Nephron progenitor cell (in vitro differentiated cells): ENCODE data around the gene SHC3.
A peak's percentile ranks its signal among the peaks of the same experiment; 100 is the strongest.

Experiments
- DNase-seq: peaks from one replicate; pipeline ENCODE4 v3.0.0; 2021
- H3K27ac Mint-ChIP-seq: 2 replicates; pipeline ENCODE4 v1.8.0; 2021; ENCODE audit warnings: mild to moderate bottlenecking, moderate library complexity, mixed read lengths
- H3K27me3 Mint-ChIP-seq: 2 replicates; pipeline ENCODE4 v1.8.0; 2021; ENCODE audit warnings: mild to moderate bottlenecking, low read depth, mixed read lengths; ENCODE audit not compliant: poor library complexity
- H3K36me3 Mint-ChIP-seq: 2 replicates; pipeline ENCODE4 v1.8.0; 2021; ENCODE audit warnings: low read depth, mixed read lengths
- H3K4me1 Mint-ChIP-seq: 2 replicates; pipeline ENCODE4 v1.8.0; 2021; ENCODE audit warnings: mixed read lengths
- H3K4me3 Mint-ChIP-seq: 2 replicates; pipeline ENCODE4 v1.8.0; 2021; ENCODE audit warnings: mild to moderate bottlenecking, moderate library complexity, mixed read lengths
- H3K9me3 Mint-ChIP-seq: 2 replicates; pipeline ENCODE4 v1.8.0; 2021; ENCODE audit warnings: mild to moderate bottlenecking, moderate library complexity, mixed read lengths
- TF ChIP-seq, protein P1 (sequence below): fragments of 200-600 bp; sonication (generic); IDR thresholded peaks from 2 replicates; pipeline ENCODE4 v1.5.0; 2021; ENCODE audit warnings: antibody characterized with exemption

The SHC3 gene

DNA sequence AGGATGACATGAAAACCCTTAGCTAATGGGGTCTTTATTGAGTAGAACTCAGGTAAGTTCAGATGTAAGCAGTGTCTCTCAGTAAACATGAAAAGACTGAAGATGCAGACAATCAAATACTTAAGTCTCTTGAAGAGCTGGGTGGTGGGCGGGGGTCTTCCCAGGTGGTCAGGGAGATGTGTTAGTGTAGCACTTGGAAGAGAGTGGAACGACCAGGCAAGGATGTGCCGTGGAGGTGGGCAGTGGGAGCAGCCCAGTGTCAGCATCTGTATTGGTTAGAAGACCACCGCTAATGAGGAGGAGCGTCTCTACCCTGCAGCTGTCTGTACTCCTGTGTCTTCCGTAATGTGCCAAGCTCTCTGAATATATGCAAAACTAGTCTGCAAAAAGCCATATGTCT lies 183.0 kb downstream of the SHC3 start:
- H3K9me3 Mint-ChIP-seq, result no peaks in the 10 kb centered on the region
- DNase-seq, result no peak
- H3K27me3 Mint-ChIP-seq, result peaks cover 3% of the 10 kb centered on the region
- H3K4me1 Mint-ChIP-seq, result peaks cover 80% of the 10 kb centered on the region
- H3K4me3 Mint-ChIP-seq, result peak overlapping the region; percentile 23
- TF ChIP-seq, protein P1, sequence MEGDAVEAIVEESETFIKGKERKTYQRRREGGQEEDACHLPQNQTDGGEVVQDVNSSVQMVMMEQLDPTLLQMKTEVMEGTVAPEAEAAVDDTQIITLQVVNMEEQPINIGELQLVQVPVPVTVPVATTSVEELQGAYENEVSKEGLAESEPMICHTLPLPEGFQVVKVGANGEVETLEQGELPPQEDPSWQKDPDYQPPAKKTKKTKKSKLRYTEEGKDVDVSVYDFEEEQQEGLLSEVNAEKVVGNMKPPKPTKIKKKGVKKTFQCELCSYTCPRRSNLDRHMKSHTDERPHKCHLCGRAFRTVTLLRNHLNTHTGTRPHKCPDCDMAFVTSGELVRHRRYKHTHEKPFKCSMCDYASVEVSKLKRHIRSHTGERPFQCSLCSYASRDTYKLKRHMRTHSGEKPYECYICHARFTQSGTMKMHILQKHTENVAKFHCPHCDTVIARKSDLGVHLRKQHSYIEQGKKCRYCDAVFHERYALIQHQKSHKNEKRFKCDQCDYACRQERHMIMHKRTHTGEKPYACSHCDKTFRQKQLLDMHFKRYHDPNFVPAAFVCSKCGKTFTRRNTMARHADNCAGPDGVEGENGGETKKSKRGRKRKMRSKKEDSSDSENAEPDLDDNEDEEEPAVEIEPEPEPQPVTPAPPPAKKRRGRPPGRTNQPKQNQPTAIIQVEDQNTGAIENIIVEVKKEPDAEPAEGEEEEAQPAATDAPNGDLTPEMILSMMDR, result no peak
- H3K27ac Mint-ChIP-seq, result no peak overlapping the region
- peaks cover 25% of the 10 kb centered on the region for H3K36me3 Mint-ChIP-seq

DNA sequence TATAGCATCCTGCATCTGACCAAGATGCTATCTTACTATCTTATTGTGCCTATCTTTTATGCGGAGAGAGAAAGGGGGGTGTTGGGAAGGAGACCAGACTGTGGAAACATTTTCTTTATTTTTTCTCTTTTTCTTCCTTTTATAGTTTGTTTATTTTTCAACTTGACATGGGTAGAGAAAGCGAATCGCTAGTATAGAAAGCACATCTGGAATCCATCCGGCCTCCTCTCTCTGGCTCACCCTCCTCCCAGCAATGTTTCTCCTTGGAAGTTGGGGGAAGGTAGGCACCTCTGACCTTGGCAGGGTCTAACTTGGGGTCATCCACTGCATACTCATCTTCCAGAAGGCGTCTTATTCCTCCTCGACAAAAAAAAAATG lies 183.4 kb downstream of the SHC3 start:
- TF ChIP-seq, protein P1, result no peak
- H3K4me3 Mint-ChIP-seq, result peak overlapping the region; percentile 23
- no peak for DNase-seq
- H3K27ac Mint-ChIP-seq, result no peak overlapping the region
- H3K9me3 Mint-ChIP-seq, result no peaks in the 10 kb centered on the region
- H3K27me3 Mint-ChIP-seq, result peaks cover 3% of the 10 kb centered on the region
- H3K36me3 Mint-ChIP-seq, result peaks cover 25% of the 10 kb centered on the region
- H3K4me1 Mint-ChIP-seq, result peaks cover 80% of the 10 kb centered on the region

DNA sequence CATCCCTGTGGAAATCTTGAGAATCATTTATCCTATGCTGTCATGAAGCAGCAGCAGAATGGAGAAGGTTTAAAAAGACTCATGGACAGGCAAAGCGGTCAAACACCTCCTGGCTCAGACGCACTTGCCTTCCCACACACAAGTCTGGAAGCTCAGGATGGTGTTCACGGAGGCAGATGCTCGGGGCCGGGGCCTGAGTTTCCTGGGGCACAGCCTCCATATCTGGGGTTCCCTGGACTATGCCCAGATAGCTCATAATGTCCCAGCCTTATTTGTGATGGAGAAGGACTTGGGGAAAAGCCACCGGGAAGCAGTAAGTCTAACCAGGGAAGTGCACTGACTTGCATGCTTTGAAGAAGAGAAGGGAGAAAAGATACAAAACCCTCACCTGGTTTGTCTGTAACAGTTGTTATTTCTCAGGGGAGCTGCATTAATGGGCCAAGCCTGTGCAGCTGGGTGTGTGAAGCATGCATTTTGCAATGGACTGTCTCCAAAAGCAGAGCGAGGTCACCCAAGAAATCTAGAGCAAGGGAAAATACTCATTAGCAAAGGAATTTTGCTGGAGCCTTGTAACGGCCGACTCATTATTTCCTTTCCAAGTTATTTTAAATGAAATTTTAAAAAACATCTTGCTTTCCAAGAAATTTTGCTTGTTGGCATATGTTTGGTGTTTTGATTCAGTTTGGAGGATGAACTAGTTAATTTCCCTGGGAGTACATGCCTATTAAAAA lies 184.0 kb downstream of the SHC3 start:
- Mint-ChIP-seq H3K9me3 (no peaks in the 10 kb centered on the region), H3K36me3 (peaks cover 25% of the 10 kb centered on the region), H3K4me1 (peaks cover 83% of the 10 kb centered on the region), H3K27ac (no peak overlapping the region), H3K4me3 (peak overlapping the region; percentile 97), H3K27me3 (peaks cover 3% of the 10 kb centered on the region)
- DNase-seq, result no peak
- TF ChIP-seq, protein P1, result no peak

DNA sequence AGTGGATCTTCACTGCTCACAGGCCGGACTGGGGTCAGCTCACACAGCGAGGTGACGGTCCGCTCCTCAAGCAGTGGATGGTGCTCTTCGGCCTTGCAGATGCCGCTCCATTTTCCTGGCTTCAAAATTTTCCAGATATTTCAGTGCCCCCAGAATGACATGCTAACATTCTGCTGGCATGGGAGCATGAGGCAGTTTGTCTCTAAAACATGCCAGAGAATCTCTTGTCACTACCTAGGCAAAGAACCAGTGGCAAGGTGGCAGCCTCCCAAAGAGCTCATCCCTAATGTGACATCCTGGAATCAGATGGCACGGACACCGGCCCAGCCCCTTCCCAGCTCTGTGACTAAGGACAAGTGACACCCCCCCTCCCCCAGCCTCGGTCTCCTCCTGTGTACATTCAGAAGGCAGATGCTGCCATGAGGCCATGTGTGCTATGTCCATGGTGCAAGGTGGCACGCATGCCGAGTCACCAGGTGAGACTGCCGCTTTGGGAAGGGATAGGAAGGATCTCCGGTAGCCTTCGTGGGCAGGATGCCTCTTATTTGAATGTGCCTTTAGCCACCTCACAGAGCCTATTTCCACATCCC lies 184.7 kb downstream of the SHC3 start:
- TF ChIP-seq, protein P1, result no peak
- H3K27ac Mint-ChIP-seq, result no peak overlapping the region
- H3K9me3 Mint-ChIP-seq, result no peaks in the 10 kb centered on the region
- peaks cover 3% of the 10 kb centered on the region for H3K27me3 Mint-ChIP-seq
- peak overlapping the region; percentile 97 for H3K4me3 Mint-ChIP-seq
- no peak for DNase-seq
- H3K4me1 Mint-ChIP-seq, result peaks cover 85% of the 10 kb centered on the region
- peaks cover 25% of the 10 kb centered on the region for H3K36me3 Mint-ChIP-seq

DNA sequence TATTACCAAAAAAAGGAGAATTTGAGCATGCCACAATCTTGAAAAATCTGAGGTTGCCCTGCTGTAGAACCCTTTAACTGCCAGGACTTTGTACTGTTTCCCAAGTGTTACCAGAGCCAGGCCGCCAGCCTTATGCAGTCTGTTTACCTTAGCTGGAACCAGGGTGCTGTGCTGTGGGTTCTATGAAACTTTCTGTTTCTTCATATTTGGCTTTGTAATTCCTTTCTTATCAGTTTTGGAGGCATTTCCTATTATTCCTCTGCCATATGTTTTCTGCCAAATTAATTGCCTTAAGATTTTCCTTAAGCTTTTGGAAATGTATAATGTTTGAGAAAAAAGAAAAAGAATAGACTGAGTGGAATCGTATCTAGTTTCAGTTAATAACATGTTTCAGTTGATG lies 185.3 kb downstream of the SHC3 start:
- Mint-ChIP-seq H3K4me3 (peak overlapping the region; percentile 97), H3K4me1 (peaks cover 85% of the 10 kb centered on the region), H3K27me3 (peaks cover 3% of the 10 kb centered on the region), H3K36me3 (peaks cover 21% of the 10 kb centered on the region), H3K9me3 (no peaks in the 10 kb centered on the region), H3K27ac (no peak overlapping the region)
- DNase-seq, result no peak
- TF ChIP-seq, protein P1, result no peak

DNA sequence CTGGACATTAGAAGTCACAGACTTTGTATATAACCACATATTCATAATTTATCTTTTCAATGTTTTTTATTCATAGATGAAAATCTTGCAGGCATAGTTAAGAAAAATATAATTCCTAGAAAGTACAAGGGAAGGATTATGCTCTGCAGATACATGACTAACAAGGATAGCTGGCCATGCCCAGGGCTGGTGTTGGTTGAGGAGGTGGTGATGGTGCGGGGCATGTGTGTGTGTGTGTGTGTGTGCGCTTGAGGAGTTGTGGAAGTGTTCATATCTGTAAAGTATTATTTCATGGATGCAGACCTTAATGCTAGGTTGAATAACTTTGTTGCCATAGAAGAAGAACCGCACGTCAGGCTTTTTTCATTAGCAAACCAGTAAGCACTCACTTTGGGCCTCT lies 186.1 kb downstream of the SHC3 start:
- Mint-ChIP-seq H3K27me3 (peaks cover 3% of the 10 kb centered on the region), H3K4me3 (peak overlapping the region; percentile 97), H3K27ac (no peak overlapping the region), H3K4me1 (peaks cover 83% of the 10 kb centered on the region), H3K36me3 (peaks cover 22% of the 10 kb centered on the region), H3K9me3 (peaks cover under 1% of the 10 kb centered on the region)
- no peak for DNase-seq
- TF ChIP-seq, protein P1, result no peak
